ENCODE data around the gene SLC35C1.

The SLC35C1 gene

GRCh38 chr11:45804761-45805304, at the start of gene SLC35C1:
TSS of gene SLC35C1 (plus strand) at chr11:45805149. CDS start at chr11:45805802, 653 bp downstream.
- peak; percentile 54 to 98 (median 93) for DNase-seq

GRCh38 chr11:45755281-45755859, 49.6 kb upstream of the SLC35C1 start:
- no peak for DNase-seq

GRCh38 chr11:45756384-45757010, 48.5 kb upstream of the SLC35C1 start:
- no peak for DNase-seq

GRCh38 chr11:45757672-45758071, 47.3 kb upstream of the SLC35C1 start:
- DNase-seq: no peak

GRCh38 chr11:45761659-45762058, 43.3 kb upstream of the SLC35C1 start:
- DNase-seq: no peak

- DNase-seq: no peak
Observed at GRCh38 chr11:45765107-45765668, 39.8 kb upstream of the SLC35C1 start.

- DNase-seq: no peak
Observed at GRCh38 chr11:45765836-45766235, 39.1 kb upstream of the SLC35C1 start.

GRCh38 chr11:45766469-45766868, 38.5 kb upstream of the SLC35C1 start:
- DNase-seq: no peak

GRCh38 chr11:45768486-45768885, 36.5 kb upstream of the SLC35C1 start:
- DNase-seq: no peak

- no peak for DNase-seq
Observed at GRCh38 chr11:45769960-45770359, 35.0 kb upstream of the SLC35C1 start.

- peak in 45 of 51 donors; percentile 11 to 85 (median 54) for DNase-seq
Observed at GRCh38 chr11:45771193-45771565, 33.8 kb upstream of the SLC35C1 start.

GRCh38 chr11:45771566-45772448, 33.1 kb upstream of the SLC35C1 start:
- peak; percentile 29 to 87 (median 71) for DNase-seq

GRCh38 chr11:45772449-45772774, 32.5 kb upstream of the SLC35C1 start:
- no peak for DNase-seq

GRCh38 chr11:45772986-45773785, 31.8 kb upstream of the SLC35C1 start:
- DNase-seq: no peak

GRCh38 chr11:45773786-45774655, 30.9 kb upstream of the SLC35C1 start:
- no peak for DNase-seq

GRCh38 chr11:45774786-45775185, 30.2 kb upstream of the SLC35C1 start:
- DNase-seq: no peak

- no peak for DNase-seq
Observed at GRCh38 chr11:45777127-45777969, 27.6 kb upstream of the SLC35C1 start.

- DNase-seq: no peak
Observed at GRCh38 chr11:45778341-45778740, 26.6 kb upstream of the SLC35C1 start.

GRCh38 chr11:45779602-45780001, 25.3 kb upstream of the SLC35C1 start:
- no peak for DNase-seq
